ENCODE data around the gene CYLD. TPM values are rescaled to one million over a fixed set of nuclear protein-coding genes. Genes with fewer than 3 reads are reported as not detected.

CYLD gene
- polyA plus RNA-seq, 1 donor from 2014 or later: 27.6 TPM

DNA sequence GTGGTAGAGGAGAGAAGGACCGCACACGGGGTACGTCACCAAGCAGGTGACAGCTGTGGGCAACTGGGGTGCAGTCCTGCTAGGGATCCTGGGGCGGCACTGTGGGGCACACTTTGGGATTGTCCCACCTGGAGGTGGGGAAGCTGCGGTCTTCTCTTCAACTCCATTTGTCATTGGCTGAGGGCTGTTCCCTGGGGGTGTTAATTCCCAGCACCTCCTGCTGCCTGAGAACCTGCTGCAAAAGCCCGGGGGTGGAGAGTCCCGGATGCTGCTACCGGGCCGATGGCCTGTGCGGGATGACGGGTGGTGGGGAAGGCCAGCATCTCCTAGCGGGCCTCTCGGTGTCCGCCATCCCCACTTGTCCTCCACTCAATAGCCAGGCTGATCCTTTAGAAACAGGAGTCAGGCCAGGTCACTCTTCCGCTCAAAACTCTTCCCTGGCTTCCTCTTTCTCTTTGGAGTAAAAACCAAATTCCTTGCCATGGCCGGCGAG, 100.2 kb downstream of the CYLD start:
- no peak overlapping the region for H3K4me2 ChIP-seq (ENCODE audit: low read length)
- no peaks in the 10 kb centered on the region for H3K79me2 ChIP-seq (replicated peaks; ENCODE audit: insufficient read depth, low read length)
- no peak overlapping the region for H3K27ac ChIP-seq (ENCODE audit: low read length)
- H4K20me1 ChIP-seq (ENCODE audit: insufficient read depth): no peaks in the 10 kb centered on the region
- H3K9ac ChIP-seq (ENCODE audit: low read length): no peak overlapping the region
- TF ChIP-seq, protein P1, sequence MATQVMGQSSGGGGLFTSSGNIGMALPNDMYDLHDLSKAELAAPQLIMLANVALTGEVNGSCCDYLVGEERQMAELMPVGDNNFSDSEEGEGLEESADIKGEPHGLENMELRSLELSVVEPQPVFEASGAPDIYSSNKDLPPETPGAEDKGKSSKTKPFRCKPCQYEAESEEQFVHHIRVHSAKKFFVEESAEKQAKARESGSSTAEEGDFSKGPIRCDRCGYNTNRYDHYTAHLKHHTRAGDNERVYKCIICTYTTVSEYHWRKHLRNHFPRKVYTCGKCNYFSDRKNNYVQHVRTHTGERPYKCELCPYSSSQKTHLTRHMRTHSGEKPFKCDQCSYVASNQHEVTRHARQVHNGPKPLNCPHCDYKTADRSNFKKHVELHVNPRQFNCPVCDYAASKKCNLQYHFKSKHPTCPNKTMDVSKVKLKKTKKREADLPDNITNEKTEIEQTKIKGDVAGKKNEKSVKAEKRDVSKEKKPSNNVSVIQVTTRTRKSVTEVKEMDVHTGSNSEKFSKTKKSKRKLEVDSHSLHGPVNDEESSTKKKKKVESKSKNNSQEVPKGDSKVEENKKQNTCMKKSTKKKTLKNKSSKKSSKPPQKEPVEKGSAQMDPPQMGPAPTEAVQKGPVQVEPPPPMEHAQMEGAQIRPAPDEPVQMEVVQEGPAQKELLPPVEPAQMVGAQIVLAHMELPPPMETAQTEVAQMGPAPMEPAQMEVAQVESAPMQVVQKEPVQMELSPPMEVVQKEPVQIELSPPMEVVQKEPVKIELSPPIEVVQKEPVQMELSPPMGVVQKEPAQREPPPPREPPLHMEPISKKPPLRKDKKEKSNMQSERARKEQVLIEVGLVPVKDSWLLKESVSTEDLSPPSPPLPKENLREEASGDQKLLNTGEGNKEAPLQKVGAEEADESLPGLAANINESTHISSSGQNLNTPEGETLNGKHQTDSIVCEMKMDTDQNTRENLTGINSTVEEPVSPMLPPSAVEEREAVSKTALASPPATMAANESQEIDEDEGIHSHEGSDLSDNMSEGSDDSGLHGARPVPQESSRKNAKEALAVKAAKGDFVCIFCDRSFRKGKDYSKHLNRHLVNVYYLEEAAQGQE (IDR thresholded peaks at IDR 0.05; ENCODE audit: borderline replicate concordance): no peak
- TF ChIP-seq POLR2AphosphoS5 (IDR thresholded peaks at IDR 0.05): no peak
- no peak for TF ChIP-seq TAF1 (IDR thresholded peaks at IDR 0.05; ENCODE audit: low read depth)
- no peak for TF ChIP-seq MXI1 (conservative IDR thresholded peaks at IDR 0.05; ENCODE audit: poor library complexity, severe bottlenecking)
- no peak for TF ChIP-seq RAD21 (conservative IDR thresholded peaks at IDR 0.05)
- TF ChIP-seq EP300 (conservative IDR thresholded peaks at IDR 0.05; ENCODE audit: poor library complexity, severe bottlenecking): no peak
- TF ChIP-seq, protein P2, sequence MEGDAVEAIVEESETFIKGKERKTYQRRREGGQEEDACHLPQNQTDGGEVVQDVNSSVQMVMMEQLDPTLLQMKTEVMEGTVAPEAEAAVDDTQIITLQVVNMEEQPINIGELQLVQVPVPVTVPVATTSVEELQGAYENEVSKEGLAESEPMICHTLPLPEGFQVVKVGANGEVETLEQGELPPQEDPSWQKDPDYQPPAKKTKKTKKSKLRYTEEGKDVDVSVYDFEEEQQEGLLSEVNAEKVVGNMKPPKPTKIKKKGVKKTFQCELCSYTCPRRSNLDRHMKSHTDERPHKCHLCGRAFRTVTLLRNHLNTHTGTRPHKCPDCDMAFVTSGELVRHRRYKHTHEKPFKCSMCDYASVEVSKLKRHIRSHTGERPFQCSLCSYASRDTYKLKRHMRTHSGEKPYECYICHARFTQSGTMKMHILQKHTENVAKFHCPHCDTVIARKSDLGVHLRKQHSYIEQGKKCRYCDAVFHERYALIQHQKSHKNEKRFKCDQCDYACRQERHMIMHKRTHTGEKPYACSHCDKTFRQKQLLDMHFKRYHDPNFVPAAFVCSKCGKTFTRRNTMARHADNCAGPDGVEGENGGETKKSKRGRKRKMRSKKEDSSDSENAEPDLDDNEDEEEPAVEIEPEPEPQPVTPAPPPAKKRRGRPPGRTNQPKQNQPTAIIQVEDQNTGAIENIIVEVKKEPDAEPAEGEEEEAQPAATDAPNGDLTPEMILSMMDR (IDR thresholded peaks at IDR 0.05; ENCODE audit: poor library complexity, severe bottlenecking): no peak
- TF ChIP-seq EZH2 (IDR thresholded peaks at IDR 0.05; ENCODE audit: borderline replicate concordance, insufficient read depth, low read length, poor library complexity, severe bottlenecking): no peak
- H3K9me2 ChIP-seq (ENCODE audit: insufficient read depth, low read length): no peaks in the 10 kb centered on the region
- no peak overlapping the region for H3K4me3 ChIP-seq (ENCODE audit: low read length)
- H2AFZ ChIP-seq (ENCODE audit: low read depth, low read length): no peak overlapping the region
- no peaks in the 10 kb centered on the region for H3F3A ChIP-seq (ENCODE audit: insufficient read depth, low read length, poor library complexity, severe bottlenecking)
- no peaks in the 10 kb centered on the region for H3K36me3 ChIP-seq (ENCODE audit: insufficient read depth, low read length)
- H3K9me3 ChIP-seq (ENCODE audit: low read length): no peaks in the 10 kb centered on the region
- H3K27me3 ChIP-seq (ENCODE audit: insufficient read depth, low read depth, low read length): no peaks in the 10 kb centered on the region

DNA sequence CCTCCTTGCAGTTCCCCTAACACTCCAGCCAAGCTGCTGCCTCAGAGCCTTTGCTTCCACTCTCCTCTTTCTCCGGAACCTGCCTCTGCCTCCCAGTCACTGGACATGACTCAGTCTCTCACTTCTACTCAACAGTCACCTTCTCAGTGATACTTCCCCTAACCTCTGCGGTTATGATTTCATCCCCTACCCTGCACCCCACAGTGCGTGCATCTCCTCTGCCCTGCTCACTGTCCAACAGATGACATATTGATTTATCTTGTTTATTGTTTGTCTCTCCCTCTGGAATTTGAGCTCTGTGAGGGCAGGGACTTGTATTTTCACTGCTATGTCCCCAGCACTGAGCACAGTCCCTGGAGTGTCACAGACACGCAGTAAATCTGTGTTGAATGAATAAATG, 100.7 kb downstream of the CYLD start:
- no peaks in the 10 kb centered on the region for H3K9me2 ChIP-seq (ENCODE audit: insufficient read depth, low read length)
- H3K9ac ChIP-seq (ENCODE audit: low read length): no peak overlapping the region
- H3K79me2 ChIP-seq (replicated peaks; ENCODE audit: insufficient read depth, low read length): no peaks in the 10 kb centered on the region
- no peak overlapping the region for H3K4me2 ChIP-seq (ENCODE audit: low read length)
- H3F3A ChIP-seq (ENCODE audit: insufficient read depth, low read length, poor library complexity, severe bottlenecking): no peaks in the 10 kb centered on the region
- TF ChIP-seq TAF1 (IDR thresholded peaks at IDR 0.05; ENCODE audit: low read depth) (no peak), SMC3 (conservative IDR thresholded peaks at IDR 0.05; ENCODE audit: poor library complexity) (no peak), EZH2 (IDR thresholded peaks at IDR 0.05; ENCODE audit: borderline replicate concordance, insufficient read depth, low read length, poor library complexity, severe bottlenecking) (no peak), POLR2AphosphoS5 (IDR thresholded peaks at IDR 0.05) (no peak), EP300 (conservative IDR thresholded peaks at IDR 0.05; ENCODE audit: poor library complexity, severe bottlenecking) (no peak), MXI1 (conservative IDR thresholded peaks at IDR 0.05; ENCODE audit: poor library complexity, severe bottlenecking) (no peak), RAD21 (conservative IDR thresholded peaks at IDR 0.05) (no peak)
- TF ChIP-seq, protein P2 (IDR thresholded peaks at IDR 0.05; ENCODE audit: poor library complexity, severe bottlenecking): no peak
- TF ChIP-seq, protein P1 (IDR thresholded peaks at IDR 0.05; ENCODE audit: borderline replicate concordance): no peak
- H3K27ac ChIP-seq (ENCODE audit: low read length): no peak overlapping the region
- H3K36me3 ChIP-seq (ENCODE audit: insufficient read depth, low read length): no peaks in the 10 kb centered on the region
- no peak overlapping the region for H3K4me3 ChIP-seq (ENCODE audit: low read length)
- H4K20me1 ChIP-seq (ENCODE audit: insufficient read depth): no peaks in the 10 kb centered on the region
- no peak overlapping the region for H2AFZ ChIP-seq (ENCODE audit: low read depth, low read length)
- H3K9me3 ChIP-seq (ENCODE audit: low read length): no peaks in the 10 kb centered on the region
- H3K27me3 ChIP-seq (ENCODE audit: insufficient read depth, low read depth, low read length): no peaks in the 10 kb centered on the region

Data from neural cell (in vitro differentiated cells).